SU-DHL-6 (cell line): ENCODE data around the gene DHX35.

Experiments used
- H2AFZ ChIP-seq: fragments of 200-600 bp; sonication (generic); 2 replicates; pipeline ENCODE4 v1.6.1; 2014; ENCODE audit warnings: low read depth, mild to moderate bottlenecking, moderate library complexity, mixed read lengths, antibody characterized with exemption, low read length; ENCODE audit not compliant: severe bottlenecking
- H3F3A ChIP-seq: fragments of 200-600 bp; shearing (Covaris generic); 2 replicates; pipeline ENCODE4 v1.6.0; 2016; ENCODE audit warnings: antibody characterized with exemption, mild to moderate bottlenecking; ENCODE audit not compliant: insufficient read depth
- H3K27ac ChIP-seq: fragments of 200-600 bp; sonication (generic); 2 replicates; pipeline ENCODE4 v1.5.1; 2016; ENCODE audit warnings: low read depth, mild to moderate bottlenecking, low read length, moderate library complexity, mixed read lengths
- H3K27me3 ChIP-seq: fragments of 200-600 bp; sonication (generic), shearing (Covaris generic); 2 replicates; pipeline ENCODE4 v1.6.0; 2014; ENCODE audit warnings: mild to moderate bottlenecking, low read length
- H3K36me3 ChIP-seq: fragments of 200-600 bp; sonication (generic); 2 replicates; pipeline ENCODE4 v1.6.1; 2014; ENCODE audit warnings: mild to moderate bottlenecking, low read length, mixed read lengths
- H3K4me2 ChIP-seq: fragments of 300-600, 200-600 bp; shearing (Covaris generic), sonication (generic); 2 replicates; pipeline ENCODE4 v1.6.0; 2014; ENCODE audit warnings: low read length, low read depth, mild to moderate bottlenecking; ENCODE audit not compliant: poor library complexity, severe bottlenecking
- H3K4me3 ChIP-seq: fragments of 200-600 bp; sonication (generic); 2 replicates; pipeline ENCODE4 v1.5.1; 2014; ENCODE audit warnings: antibody characterized with exemption, low read length, mild to moderate bottlenecking, mixed read lengths; ENCODE audit not compliant: insufficient read depth, poor library complexity, severe bottlenecking
- H3K79me2 ChIP-seq: fragments of 200-600 bp; sonication (generic); 2 replicates; pipeline ENCODE4 v1.6.1; 2014; ENCODE audit warnings: mild to moderate bottlenecking, low read length, moderate library complexity; ENCODE audit not compliant: insufficient read depth
- H3K9ac ChIP-seq: fragments of 200-600 bp; sonication (generic); 2 replicates; pipeline ENCODE4 v1.7.0; 2014; ENCODE audit warnings: mild to moderate bottlenecking, low read length
- H3K9me2 ChIP-seq: fragments of 200-600 bp; sonication (generic); replicated peaks from 2 replicates; pipeline ENCODE4 v1.6.1; 2014; ENCODE audit warnings: low read length; ENCODE audit not compliant: insufficient read depth
- H3K9me3 ChIP-seq: fragments of 200-600 bp; sonication (generic); 2 replicates; pipeline ENCODE4 v1.6.1; 2014; ENCODE audit warnings: low read length, mixed read lengths; ENCODE audit not compliant: insufficient read depth
- H4K20me1 ChIP-seq: fragments of 200-600 bp; sonication (generic); 2 replicates; pipeline ENCODE4 v1.6.1; 2014; ENCODE audit warnings: low read depth, mild to moderate bottlenecking, antibody characterized with exemption, low read length, moderate library complexity, mixed read lengths
- EZH2phosphoT487 ChIP-seq: fragments of 200-600 bp; sonication (generic), shearing (Covaris generic); conservative IDR thresholded peaks from 2 replicates; pipeline ENCODE4 v1.6.1; 2018; ENCODE audit warnings: mild to moderate bottlenecking, antibody characterized with exemption, low read length, moderate library complexity, mixed read lengths
- TF ChIP-seq, protein P1 (sequence below): fragments of 200-600 bp; sonication (generic); IDR thresholded peaks from one replicate; pipeline ENCODE4 v1.5.1; 2017; ENCODE audit warnings: antibody characterized with exemption, mild to moderate bottlenecking, low read length, moderate library complexity; ENCODE audit not compliant: insufficient read depth, poor library complexity, severe bottlenecking

Gene DHX35

DNA sequence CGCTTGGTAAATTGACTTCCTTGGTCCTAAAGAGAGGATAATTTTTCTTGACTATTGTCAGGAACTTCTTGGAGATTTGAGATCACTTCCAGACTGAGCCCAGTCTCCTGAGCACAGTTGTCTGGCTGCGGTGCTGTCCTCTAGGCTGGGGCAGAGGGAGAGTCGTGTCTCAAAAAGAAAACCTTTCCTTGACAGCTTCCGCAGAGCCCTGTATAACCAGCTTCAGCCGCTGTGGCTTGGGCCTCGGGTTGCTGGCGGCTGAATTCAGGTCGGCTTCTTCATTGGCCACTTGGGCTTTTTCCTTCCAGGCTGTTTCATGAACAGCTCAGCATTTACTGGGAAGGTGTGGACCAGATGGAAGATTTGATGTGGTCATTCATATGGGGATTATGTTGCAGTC, 75.9 kb downstream of the DHX35 start:
- Histone ChIP-seq H3K79me2 (no peaks in the 10 kb centered on the region), H3K4me2 (no peak overlapping the region), H3K9me3 (no peaks in the 10 kb centered on the region), H3K9ac (no peak overlapping the region), H3K36me3 (no peaks in the 10 kb centered on the region; the same call in 1 of the 2 replicates), H3K27me3 (no peaks in the 10 kb centered on the region), H3F3A (no peaks in the 10 kb centered on the region), H4K20me1 (no peaks in the 10 kb centered on the region), H3K4me3 (no peak overlapping the region), H3K9me2 (no peaks in the 10 kb centered on the region), H2AFZ (no peak overlapping the region), H3K27ac (no peak overlapping the region)
- no peak for TF ChIP-seq EZH2phosphoT487
- TF ChIP-seq, protein P1, sequence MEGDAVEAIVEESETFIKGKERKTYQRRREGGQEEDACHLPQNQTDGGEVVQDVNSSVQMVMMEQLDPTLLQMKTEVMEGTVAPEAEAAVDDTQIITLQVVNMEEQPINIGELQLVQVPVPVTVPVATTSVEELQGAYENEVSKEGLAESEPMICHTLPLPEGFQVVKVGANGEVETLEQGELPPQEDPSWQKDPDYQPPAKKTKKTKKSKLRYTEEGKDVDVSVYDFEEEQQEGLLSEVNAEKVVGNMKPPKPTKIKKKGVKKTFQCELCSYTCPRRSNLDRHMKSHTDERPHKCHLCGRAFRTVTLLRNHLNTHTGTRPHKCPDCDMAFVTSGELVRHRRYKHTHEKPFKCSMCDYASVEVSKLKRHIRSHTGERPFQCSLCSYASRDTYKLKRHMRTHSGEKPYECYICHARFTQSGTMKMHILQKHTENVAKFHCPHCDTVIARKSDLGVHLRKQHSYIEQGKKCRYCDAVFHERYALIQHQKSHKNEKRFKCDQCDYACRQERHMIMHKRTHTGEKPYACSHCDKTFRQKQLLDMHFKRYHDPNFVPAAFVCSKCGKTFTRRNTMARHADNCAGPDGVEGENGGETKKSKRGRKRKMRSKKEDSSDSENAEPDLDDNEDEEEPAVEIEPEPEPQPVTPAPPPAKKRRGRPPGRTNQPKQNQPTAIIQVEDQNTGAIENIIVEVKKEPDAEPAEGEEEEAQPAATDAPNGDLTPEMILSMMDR, result no peak

DNA sequence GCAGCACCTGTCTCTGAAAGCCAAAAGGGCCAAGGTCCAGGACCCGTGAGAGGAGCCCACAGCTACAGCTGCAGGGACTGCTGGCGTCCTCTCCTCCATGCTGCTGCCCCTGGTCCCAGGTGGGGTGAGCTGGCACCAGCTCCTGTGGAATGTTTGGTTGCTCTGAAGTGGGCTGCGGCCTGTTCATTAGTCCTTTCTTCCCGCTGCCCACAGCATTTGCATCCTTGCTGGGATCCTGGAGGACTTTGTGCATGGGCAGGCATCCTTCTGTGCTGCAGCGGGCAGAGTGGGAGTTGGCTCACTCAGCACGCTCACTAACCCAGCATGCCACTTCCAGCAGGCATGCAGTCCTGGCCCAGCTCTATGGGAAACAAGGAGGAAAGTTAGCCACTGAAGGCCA, 76.4 kb downstream of the DHX35 start:
- no peak for TF ChIP-seq EZH2phosphoT487
- TF ChIP-seq, protein P1, result no peak
- H3K36me3 ChIP-seq, result no peaks in the 10 kb centered on the region; the same call in 1 of the 2 replicates

DNA sequence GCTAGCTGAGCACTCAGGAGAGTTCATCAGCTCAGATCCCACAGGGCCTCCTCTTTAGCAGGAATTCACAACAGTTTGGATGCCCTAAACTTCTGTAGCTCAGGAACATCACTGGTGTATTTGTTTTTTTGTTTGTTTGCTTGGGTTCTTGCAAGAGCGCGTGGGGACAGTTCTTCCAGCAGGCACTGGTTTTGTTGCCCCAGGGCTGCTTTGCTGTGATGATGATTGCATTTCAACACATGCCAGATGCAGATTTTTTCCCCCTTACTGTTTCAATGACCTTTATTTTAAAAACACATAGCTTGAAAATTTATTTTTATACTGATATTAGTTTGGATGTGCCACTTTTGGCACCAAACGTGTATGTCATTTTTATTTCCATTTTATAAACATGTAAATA, 77.1 kb downstream of the DHX35 start:
- H3K36me3 ChIP-seq, result no peaks in the 10 kb centered on the region; the same call in 1 of the 2 replicates
- H3K9me2 ChIP-seq, result no peaks in the 10 kb centered on the region

More for the DNA sequence above, 76.4 kb downstream of the DHX35 start:
- no peaks in the 10 kb centered on the region for H3K27me3 ChIP-seq
- H3F3A ChIP-seq, result no peaks in the 10 kb centered on the region
- no peaks in the 10 kb centered on the region for H3K9me2 ChIP-seq
- no peak overlapping the region for H3K4me2 ChIP-seq
- H4K20me1 ChIP-seq, result no peaks in the 10 kb centered on the region
- H3K9ac ChIP-seq, result no peak overlapping the region
- no peak overlapping the region for H3K27ac ChIP-seq
- no peak overlapping the region for H2AFZ ChIP-seq
- no peaks in the 10 kb centered on the region for H3K9me3 ChIP-seq
- no peaks in the 10 kb centered on the region for H3K79me2 ChIP-seq
- H3K4me3 ChIP-seq, result no peak overlapping the region

More for the DNA sequence above, 77.1 kb downstream of the DHX35 start:
- Histone ChIP-seq H4K20me1 (no peaks in the 10 kb centered on the region), H3K27ac (no peak overlapping the region), H3K4me2 (no peak overlapping the region), H3K9ac (no peak overlapping the region), H3K27me3 (no peaks in the 10 kb centered on the region), H3F3A (no peaks in the 10 kb centered on the region), H3K4me3 (no peak overlapping the region), H2AFZ (no peak overlapping the region), H3K9me3 (no peaks in the 10 kb centered on the region), H3K79me2 (no peaks in the 10 kb centered on the region)
- TF ChIP-seq EZH2phosphoT487, result no peak
- TF ChIP-seq, protein P1, result no peak
